Measurements from ENCODE around the gene SPATA22. TPM values are rescaled to one million over a fixed set of nuclear protein-coding genes. Genes with fewer than 3 reads are reported as not detected.
"Not testable (repeated sequence)": the region's sequence is repeated elsewhere in the genome, so short reads cannot be mapped to it uniquely, and the experiment has no call there.

Gene SPATA22
- not detected for total RNA-seq

DNA sequence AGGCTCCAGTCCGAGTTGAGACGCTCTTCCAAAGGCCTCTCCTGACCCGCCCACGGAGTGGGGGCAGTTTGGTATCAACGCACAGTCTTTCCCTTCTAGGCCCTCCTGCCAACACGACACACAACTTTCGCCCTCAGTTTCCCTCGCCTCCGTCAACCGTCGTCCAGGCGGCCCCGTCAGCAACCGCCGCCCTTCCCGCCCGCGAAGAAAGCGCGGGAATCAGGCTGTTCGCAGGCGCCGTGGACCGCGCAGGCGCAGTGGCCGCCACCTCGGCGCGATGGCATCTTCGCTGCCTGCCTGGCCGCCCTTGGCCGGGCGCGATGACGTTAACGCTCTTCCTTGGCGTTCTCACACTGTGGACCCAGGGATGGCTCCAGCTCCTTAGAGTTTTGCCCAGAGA is at the start of gene SPATA22:
Gene SPATA22 (minus strand): TSS at position 221 of the 400 bp plus-strand sequence. CDS start 2,494 bp downstream, outside the sequence.
- H3K4me3 Mint-ChIP-seq: no peak within 1 kb of the TSS
- intact Hi-C loops (cut with micrococcal nuclease): no loop called here
- peaks cover 5% of the 10 kb centered on the region for H3K4me1 Mint-ChIP-seq (ENCODE audit: low read depth)
- ChIA-PET CTCF (no interaction called here), POLR2A (no interaction called here)
- peaks cover 4% of the 10 kb centered on the region for H3K27me3 Mint-ChIP-seq
- DNase-seq: no peak
- no peaks in the 10 kb centered on the region for H3K36me3 Mint-ChIP-seq
- no peaks in the 10 kb centered on the region for H3K9me3 Mint-ChIP-seq
- no peak within 1 kb of the TSS for H3K27ac Mint-ChIP-seq

- H3K27ac Mint-ChIP-seq; intact Hi-C loops (cut with micrococcal nuclease); CTCF ChIA-PET; H3K36me3 Mint-ChIP-seq; H3K4me1 Mint-ChIP-seq (ENCODE audit: low read depth); DNase-seq; H3K9me3 Mint-ChIP-seq; H3K4me3 Mint-ChIP-seq; POLR2A ChIA-PET; H3K27me3 Mint-ChIP-seq: not testable (repeated sequence)
Observed at GRCh38 chr17:3519472-3519871, 47.9 kb upstream of the SPATA22 start.

GRCh38 chr17:3514873-3515272 is 43.3 kb upstream of the SPATA22 start:
- H3K36me3 Mint-ChIP-seq: no peaks in the 10 kb centered on the region
- DNase-seq: no peak
- ChIA-PET CTCF (no interaction called here), POLR2A (no interaction called here)
- no peaks in the 10 kb centered on the region for H3K9me3 Mint-ChIP-seq
- no peak overlapping the region for H3K27ac Mint-ChIP-seq
- intact Hi-C loops (cut with micrococcal nuclease): no loop called here
- H3K4me3 Mint-ChIP-seq: no peak overlapping the region
- no peaks in the 10 kb centered on the region for H3K4me1 Mint-ChIP-seq (ENCODE audit: low read depth)
- no peaks in the 10 kb centered on the region for H3K27me3 Mint-ChIP-seq

GRCh38 chr17:3514167-3514566 is 42.5 kb upstream of the SPATA22 start:
- intact Hi-C loops (cut with micrococcal nuclease); H3K4me1 Mint-ChIP-seq (ENCODE audit: low read depth); DNase-seq; H3K4me3 Mint-ChIP-seq; H3K27me3 Mint-ChIP-seq; H3K27ac Mint-ChIP-seq; H3K36me3 Mint-ChIP-seq; POLR2A ChIA-PET; H3K9me3 Mint-ChIP-seq; CTCF ChIA-PET: not testable (repeated sequence)

DNA sequence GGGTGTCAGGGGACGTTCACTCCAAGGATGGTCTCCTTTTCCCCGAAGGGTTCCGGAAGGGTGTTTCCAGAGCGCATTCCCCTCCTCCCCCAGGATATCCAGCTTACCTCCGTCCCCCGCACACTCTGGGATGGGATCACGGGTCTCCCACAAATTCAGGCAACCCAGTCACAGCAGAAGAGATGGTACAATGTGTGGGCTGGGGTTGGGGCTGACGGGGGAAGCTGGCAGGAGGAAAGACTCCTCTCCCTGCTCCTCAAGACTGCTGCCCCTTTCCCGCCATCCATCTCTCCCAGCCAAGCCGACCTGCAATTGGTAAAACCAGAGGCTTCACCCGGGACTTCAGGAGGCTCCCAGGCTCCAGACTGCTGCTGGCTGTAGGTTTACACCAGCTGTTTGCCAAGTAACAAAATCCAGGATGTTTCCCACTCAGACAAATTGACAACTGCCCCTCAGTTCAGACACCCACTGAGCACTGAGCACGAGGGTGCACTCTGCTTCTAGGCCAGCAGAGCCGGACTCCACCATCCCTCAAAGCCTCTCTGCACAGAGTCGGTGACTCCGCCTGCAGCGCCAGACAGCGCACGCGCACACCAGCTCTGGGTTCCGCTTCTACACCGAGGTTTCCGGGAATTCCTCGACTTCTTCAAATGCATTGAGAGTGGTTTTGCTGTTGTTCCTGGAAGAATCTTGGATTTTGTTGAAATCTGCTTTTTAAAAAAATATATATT is 41.9 kb upstream of the SPATA22 start:
- Mint-ChIP-seq H3K4me1 (ENCODE audit: low read depth) (no peaks in the 10 kb centered on the region), H3K9me3 (peaks cover 2% of the 10 kb centered on the region), H3K4me3 (no peak overlapping the region), H3K36me3 (no peaks in the 10 kb centered on the region), H3K27me3 (no peaks in the 10 kb centered on the region), H3K27ac (no peak overlapping the region)
- intact Hi-C loops (cut with micrococcal nuclease): no loop called here
- ChIA-PET POLR2A (no interaction called here), CTCF (no interaction called here)
- no peak for DNase-seq

DNA sequence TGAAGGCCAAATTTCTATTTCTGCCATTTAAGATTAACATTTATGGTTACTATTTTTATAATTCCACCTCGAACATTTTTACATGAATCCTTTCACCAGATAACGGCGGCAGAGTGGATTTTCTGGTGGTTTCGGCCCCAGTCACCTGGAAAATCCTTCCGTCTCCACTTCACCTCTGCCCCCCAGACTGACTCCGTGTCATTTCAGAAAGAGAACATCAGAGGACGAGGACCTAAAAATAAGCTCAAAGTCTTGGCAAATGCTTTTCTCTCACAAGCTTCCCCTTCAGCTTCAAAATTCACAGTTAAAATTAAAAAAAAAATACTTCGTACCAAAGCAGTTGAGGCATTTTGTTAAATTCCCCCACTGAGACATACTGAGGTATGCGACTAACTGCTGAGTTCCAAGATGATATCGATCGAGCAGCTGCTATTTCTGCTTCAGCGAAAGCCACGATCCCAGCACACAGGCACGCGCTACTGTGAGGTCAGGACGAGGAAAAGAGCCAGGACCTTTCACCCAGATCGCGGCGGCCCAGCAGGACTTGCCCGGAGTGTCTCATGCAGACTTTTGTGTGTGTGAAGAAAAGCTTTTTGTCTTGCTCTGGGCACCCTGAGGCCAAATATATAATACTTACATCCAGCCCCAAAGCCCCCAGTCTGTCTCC is 41.0 kb upstream of the SPATA22 start:
- POLR2A ChIA-PET: no interaction called here
- H3K36me3 Mint-ChIP-seq: no peaks in the 10 kb centered on the region

DNA sequence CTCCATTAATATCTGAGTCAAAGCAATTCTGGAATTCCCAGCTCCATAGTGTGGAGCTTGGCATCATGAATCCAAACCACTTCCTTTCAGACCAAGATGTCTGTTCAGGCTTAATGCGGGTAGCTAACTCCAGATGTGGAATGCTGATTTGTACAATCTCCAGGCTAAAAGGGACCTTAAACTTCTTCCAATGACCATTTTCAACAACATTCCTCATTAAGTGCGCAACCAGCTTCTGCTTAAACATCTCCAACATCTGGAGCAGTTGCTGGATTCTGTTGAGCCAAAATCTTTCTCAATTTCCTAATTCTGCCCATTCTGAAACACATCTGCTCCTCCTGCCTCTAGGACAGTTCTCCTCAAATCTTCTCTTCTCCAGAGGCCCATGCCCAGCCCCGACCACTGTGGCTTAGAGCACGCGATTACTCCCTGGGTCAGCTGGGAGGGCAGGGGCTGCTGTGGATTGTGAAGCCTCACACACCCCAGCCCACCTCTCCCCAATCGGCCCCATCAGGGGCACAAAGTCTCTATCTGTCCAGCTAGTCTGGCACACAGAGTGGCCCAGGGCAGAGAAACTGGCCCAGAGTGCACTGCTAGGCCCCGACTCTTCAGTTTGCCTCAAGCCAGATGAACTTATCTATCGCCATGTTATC is 40.4 kb upstream of the SPATA22 start:
- H3K27me3 Mint-ChIP-seq: peaks cover 2% of the 10 kb centered on the region
- no peaks in the 10 kb centered on the region for H3K4me1 Mint-ChIP-seq (ENCODE audit: low read depth)
- CTCF ChIA-PET: no interaction called here
- intact Hi-C loops (cut with micrococcal nuclease): no loop called here
- no peak overlapping the region for H3K27ac Mint-ChIP-seq
- H3K36me3 Mint-ChIP-seq: no peaks in the 10 kb centered on the region
- POLR2A ChIA-PET: no interaction called here
- no peak for DNase-seq
- H3K4me3 Mint-ChIP-seq: no peak overlapping the region
- H3K9me3 Mint-ChIP-seq: peaks cover 2% of the 10 kb centered on the region

More for the DNA sequence above, 41.0 kb upstream of the SPATA22 start:
- no peak for DNase-seq
- Mint-ChIP-seq H3K9me3 (peaks cover 2% of the 10 kb centered on the region), H3K4me1 (ENCODE audit: low read depth) (no peaks in the 10 kb centered on the region), H3K27me3 (no peaks in the 10 kb centered on the region), H3K4me3 (no peak overlapping the region), H3K27ac (no peak overlapping the region)
- intact Hi-C loops (cut with micrococcal nuclease): no loop called here
- CTCF ChIA-PET: no interaction called here

GRCh38 chr17:3510090-3510489 is 38.5 kb upstream of the SPATA22 start:
- Mint-ChIP-seq H3K4me3 (no peak overlapping the region), H3K27me3 (peaks cover 2% of the 10 kb centered on the region), H3K36me3 (no peaks in the 10 kb centered on the region), H3K27ac (no peak overlapping the region), H3K4me1 (ENCODE audit: low read depth) (no peaks in the 10 kb centered on the region), H3K9me3 (peaks cover 2% of the 10 kb centered on the region)
- intact Hi-C loops (cut with micrococcal nuclease): no loop called here
- POLR2A ChIA-PET: no interaction called here
- DNase-seq: no peak
- CTCF ChIA-PET: no interaction called here

- intact Hi-C loops (cut with micrococcal nuclease): no loop called here
Observed at GRCh38 chr17:3507869-3508268, 36.2 kb upstream of the SPATA22 start.

DNA sequence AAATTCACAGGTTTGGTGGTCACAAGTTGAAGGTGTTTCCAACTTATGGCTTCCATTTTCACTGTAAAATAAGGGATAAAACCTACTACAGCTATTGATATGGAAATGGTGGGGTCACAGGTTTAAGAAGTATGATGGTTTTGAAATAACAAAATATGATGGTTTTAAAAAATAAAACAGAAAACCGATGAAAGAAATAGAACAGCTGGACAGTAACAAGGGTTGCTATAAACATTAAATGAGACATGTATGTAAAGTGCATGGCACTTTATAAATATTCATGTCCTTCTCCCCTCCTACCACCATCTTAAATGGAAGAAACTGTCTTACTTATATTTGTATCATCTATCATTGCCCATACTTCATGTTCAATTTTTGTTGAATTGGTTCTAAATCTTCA is 35.5 kb upstream of the SPATA22 start:
- no peak overlapping the region for H3K27ac Mint-ChIP-seq
- CTCF ChIA-PET: no interaction called here
- POLR2A ChIA-PET: no interaction called here
- peaks cover 5% of the 10 kb centered on the region for H3K27me3 Mint-ChIP-seq
- no peaks in the 10 kb centered on the region for H3K4me1 Mint-ChIP-seq (ENCODE audit: low read depth)
- H3K36me3 Mint-ChIP-seq: no peaks in the 10 kb centered on the region
- no peak overlapping the region for H3K4me3 Mint-ChIP-seq
- intact Hi-C loops (cut with micrococcal nuclease): no loop called here
- H3K9me3 Mint-ChIP-seq: peaks cover 2% of the 10 kb centered on the region
- DNase-seq: no peak

More at GRCh38 chr17:3507869-3508268, 36.2 kb upstream of the SPATA22 start:
- H3K4me1 Mint-ChIP-seq (ENCODE audit: low read depth): no peaks in the 10 kb centered on the region
- no peak for DNase-seq
- no peak overlapping the region for H3K4me3 Mint-ChIP-seq
- peaks cover 5% of the 10 kb centered on the region for H3K27me3 Mint-ChIP-seq
- POLR2A ChIA-PET: no interaction called here
- H3K9me3 Mint-ChIP-seq: peaks cover 2% of the 10 kb centered on the region
- H3K27ac Mint-ChIP-seq: no peak overlapping the region
- CTCF ChIA-PET: no interaction called here
- no peaks in the 10 kb centered on the region for H3K36me3 Mint-ChIP-seq

DNA sequence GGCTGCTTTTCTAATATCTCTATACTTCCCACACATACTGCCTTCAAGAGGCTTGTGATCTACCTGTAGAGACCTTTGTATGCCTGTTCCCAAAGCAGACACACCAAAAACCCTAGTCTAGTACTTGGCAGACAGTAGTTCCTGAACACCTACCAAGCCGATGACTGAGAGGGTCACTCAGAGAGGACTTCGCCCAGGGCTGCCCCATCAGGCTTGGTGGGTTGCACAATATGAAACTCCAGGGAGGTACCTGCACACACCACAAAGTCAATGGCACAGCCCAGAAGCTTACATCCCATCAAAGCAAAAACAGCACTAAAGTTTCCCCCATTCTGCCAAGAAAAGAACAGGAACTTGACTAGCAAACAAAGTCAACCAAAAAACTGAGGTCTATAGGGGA is 34.4 kb upstream of the SPATA22 start:
- H3K9me3 Mint-ChIP-seq: peaks cover 2% of the 10 kb centered on the region
- H3K4me3 Mint-ChIP-seq: no peak overlapping the region
- H3K27ac Mint-ChIP-seq: no peak overlapping the region
- ChIA-PET CTCF (no interaction called here), POLR2A (no interaction called here)
- no peaks in the 10 kb centered on the region for H3K36me3 Mint-ChIP-seq
- intact Hi-C loops (cut with micrococcal nuclease): no loop called here
- H3K4me1 Mint-ChIP-seq (ENCODE audit: low read depth): no peaks in the 10 kb centered on the region
- H3K27me3 Mint-ChIP-seq: peaks cover 5% of the 10 kb centered on the region
- no peak for DNase-seq

- intact Hi-C loops (cut with micrococcal nuclease): no loop called here
- ChIA-PET CTCF (no interaction called here), POLR2A (no interaction called here)
- no peak overlapping the region for H3K4me3 Mint-ChIP-seq
- no peaks in the 10 kb centered on the region for H3K4me1 Mint-ChIP-seq (ENCODE audit: low read depth)
- peaks cover 5% of the 10 kb centered on the region for H3K27me3 Mint-ChIP-seq
- no peak overlapping the region for H3K27ac Mint-ChIP-seq
- no peaks in the 10 kb centered on the region for H3K36me3 Mint-ChIP-seq
- H3K9me3 Mint-ChIP-seq: peaks cover 2% of the 10 kb centered on the region
- DNase-seq: no peak
Observed at GRCh38 chr17:3505008-3505407, 33.4 kb upstream of the SPATA22 start.

DNA sequence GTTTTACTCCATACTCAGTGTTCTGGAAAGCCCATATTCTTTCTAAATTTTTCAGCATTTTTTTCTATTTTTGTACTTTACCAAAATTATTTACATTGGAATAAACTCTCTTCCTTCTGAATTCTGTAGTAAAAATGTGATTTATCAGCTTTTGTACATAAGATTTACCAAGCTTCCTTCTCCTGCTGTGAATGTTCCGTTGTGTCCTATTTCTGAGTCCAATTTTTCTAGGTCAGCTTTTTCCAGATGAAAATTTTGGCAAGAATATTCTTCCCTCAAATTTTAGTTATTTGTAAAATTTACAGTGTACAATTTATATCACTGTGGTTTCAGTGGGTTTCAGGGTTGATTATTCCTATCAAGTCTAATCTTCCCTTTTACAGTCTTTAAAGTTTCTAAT is 31.7 kb upstream of the SPATA22 start:
- H3K4me1 Mint-ChIP-seq (ENCODE audit: low read depth): no peaks in the 10 kb centered on the region
- no peak overlapping the region for H3K4me3 Mint-ChIP-seq
- ChIA-PET CTCF (no interaction called here), POLR2A (no interaction called here)
- H3K36me3 Mint-ChIP-seq: no peaks in the 10 kb centered on the region
- no peaks in the 10 kb centered on the region for H3K9me3 Mint-ChIP-seq
- DNase-seq: no peak
- H3K27me3 Mint-ChIP-seq: peaks cover 5% of the 10 kb centered on the region
- no peak overlapping the region for H3K27ac Mint-ChIP-seq
- intact Hi-C loops (cut with micrococcal nuclease): no loop called here

All from activated CD4-positive, alpha-beta memory T cell treated with anti-CD3 and anti-CD28 coated beads for 36 hours (primary cell).